Stimulated activated CD8-positive, alpha-beta memory T cell treated with anti-CD3 and anti-CD28 coated beads, Interleukin-12 subunit alpha, Interleukin-12 subunit beta, amount 100 ng/mL, for 1 hour (primary cell): Measurements from ENCODE around the gene TMEM69.
"Not testable (repeated sequence)": the region's sequence is repeated elsewhere in the genome, so short reads cannot be mapped to it uniquely, and the experiment has no call there.

Experiments
- DNase-seq: peaks from one replicate; pipeline ENCODE4 v3.0.0-alpha.2; 2020; ENCODE audit warnings: low read depth

TMEM69 gene

GRCh38 chr1:45730780-45731319, 42.9 kb downstream of the TMEM69 start:
- no peak for DNase-seq

GRCh38 chr1:45739137-45739536, 51.2 kb downstream of the TMEM69 start:
- no peak for DNase-seq

DNA sequence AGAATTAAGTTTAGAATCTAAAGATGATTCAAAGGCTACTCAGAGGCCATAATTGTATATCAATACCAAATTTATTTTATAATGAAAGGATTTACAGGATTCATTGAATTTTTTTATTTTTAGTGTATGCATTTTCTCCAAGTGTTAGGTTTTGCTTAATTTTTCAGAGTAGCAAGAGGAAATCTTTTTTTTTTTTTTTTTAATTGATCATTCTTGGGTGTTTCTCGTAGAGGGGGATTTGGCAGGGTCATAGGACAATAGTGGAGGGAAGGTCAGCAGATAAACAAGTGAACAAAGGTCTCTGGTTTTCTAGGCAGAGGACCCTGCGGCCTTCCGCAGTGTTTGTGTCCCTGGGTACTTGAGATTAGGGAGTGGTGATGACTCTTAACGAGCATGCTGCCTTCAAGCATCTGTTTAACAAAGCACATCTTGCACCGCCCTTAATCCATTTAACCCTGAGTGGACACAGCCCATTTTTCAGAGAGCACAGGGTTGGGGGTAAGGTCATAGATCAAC, 51.7 kb downstream of the TMEM69 start:
- DNase-seq, result not testable (repeated sequence)
